ENCODE results near the gene MPO.

- TF ChIP-seq, protein P1, sequence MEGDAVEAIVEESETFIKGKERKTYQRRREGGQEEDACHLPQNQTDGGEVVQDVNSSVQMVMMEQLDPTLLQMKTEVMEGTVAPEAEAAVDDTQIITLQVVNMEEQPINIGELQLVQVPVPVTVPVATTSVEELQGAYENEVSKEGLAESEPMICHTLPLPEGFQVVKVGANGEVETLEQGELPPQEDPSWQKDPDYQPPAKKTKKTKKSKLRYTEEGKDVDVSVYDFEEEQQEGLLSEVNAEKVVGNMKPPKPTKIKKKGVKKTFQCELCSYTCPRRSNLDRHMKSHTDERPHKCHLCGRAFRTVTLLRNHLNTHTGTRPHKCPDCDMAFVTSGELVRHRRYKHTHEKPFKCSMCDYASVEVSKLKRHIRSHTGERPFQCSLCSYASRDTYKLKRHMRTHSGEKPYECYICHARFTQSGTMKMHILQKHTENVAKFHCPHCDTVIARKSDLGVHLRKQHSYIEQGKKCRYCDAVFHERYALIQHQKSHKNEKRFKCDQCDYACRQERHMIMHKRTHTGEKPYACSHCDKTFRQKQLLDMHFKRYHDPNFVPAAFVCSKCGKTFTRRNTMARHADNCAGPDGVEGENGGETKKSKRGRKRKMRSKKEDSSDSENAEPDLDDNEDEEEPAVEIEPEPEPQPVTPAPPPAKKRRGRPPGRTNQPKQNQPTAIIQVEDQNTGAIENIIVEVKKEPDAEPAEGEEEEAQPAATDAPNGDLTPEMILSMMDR (IDR thresholded peaks at IDR 0.05; ENCODE audit: control extremely low read depth in 1 of 3, insufficient read depth in 1 of 3, low read depth in 1 of 3, low read length in 3 of 3): peak; percentile 83 to 90 (median 85)
- TF ChIP-seq POLR2AphosphoS5 (IDR thresholded peaks at IDR 0.05; ENCODE audit: low read depth, low read length): no peak
- no peak for TF ChIP-seq POLR2A (IDR thresholded peaks at IDR 0.05; ENCODE audit: control extremely low read depth in 1 of 2, low read depth in 2 of 2, low read length in 2 of 2)
- no peak for TF ChIP-seq SP1 (IDR thresholded peaks at IDR 0.05; ENCODE audit: low read depth, low read length)
- TF ChIP-seq MAFK (IDR thresholded peaks at IDR 0.05; ENCODE audit: low read depth, low read length): no peak
- TF ChIP-seq MAX (IDR thresholded peaks at IDR 0.05): peak; percentile 64; the same call in 1 of the 2 replicates
- no peak for TF ChIP-seq TAF7 (optimal IDR thresholded peaks at IDR 0.05; ENCODE audit: borderline replicate concordance, low read depth, low read length)
- no peak for TF ChIP-seq CEBPB (IDR thresholded peaks at IDR 0.05; ENCODE audit: low read depth, low read length)
- no peak for TF ChIP-seq GTF2F1 (IDR thresholded peaks at IDR 0.05; ENCODE audit: borderline replicate concordance, low read depth, low read length)
- no peak for TF ChIP-seq PHF8 (conservative IDR thresholded peaks at IDR 0.05; ENCODE audit: low read depth, low read length)
- no peak for TF ChIP-seq EZH2 (IDR thresholded peaks at IDR 0.05; ENCODE audit: low read depth, low read length, severe bottlenecking)
- TF ChIP-seq GABPA (IDR thresholded peaks at IDR 0.05; ENCODE audit: borderline replicate concordance, insufficient read depth, low read length): 0 out of 2 replicates have a peak, but pooled peaks have one; percentile 43
- TF ChIP-seq USF2 (IDR thresholded peaks at IDR 0.05; ENCODE audit: low read length): no peak
Measured at GRCh38 chr17:58308173-58308984, 27.6 kb upstream of the MPO start.
